DMS 273 (cell line): Measurements from ENCODE around the gene TSPAN10.
A peak's percentile ranks its signal among the peaks of the same experiment; 100 is the strongest.

ENCODE experiments used
- DNase-seq: peaks from one replicate; lab custom pipeline; 2025; ENCODE audit not compliant: unreplicated experiment; lab: John Stamatoyannopoulos, UW

TSPAN10 gene

GRCh38 chr17:81685108-81685507 lies 48.1 kb downstream of the TSPAN10 start:
- DNase-seq: peak; percentile 47

- no peak for DNase-seq
These were observed 49.6 kb downstream of the TSPAN10 start for GRCh38 chr17:81686614-81687013.

DNA sequence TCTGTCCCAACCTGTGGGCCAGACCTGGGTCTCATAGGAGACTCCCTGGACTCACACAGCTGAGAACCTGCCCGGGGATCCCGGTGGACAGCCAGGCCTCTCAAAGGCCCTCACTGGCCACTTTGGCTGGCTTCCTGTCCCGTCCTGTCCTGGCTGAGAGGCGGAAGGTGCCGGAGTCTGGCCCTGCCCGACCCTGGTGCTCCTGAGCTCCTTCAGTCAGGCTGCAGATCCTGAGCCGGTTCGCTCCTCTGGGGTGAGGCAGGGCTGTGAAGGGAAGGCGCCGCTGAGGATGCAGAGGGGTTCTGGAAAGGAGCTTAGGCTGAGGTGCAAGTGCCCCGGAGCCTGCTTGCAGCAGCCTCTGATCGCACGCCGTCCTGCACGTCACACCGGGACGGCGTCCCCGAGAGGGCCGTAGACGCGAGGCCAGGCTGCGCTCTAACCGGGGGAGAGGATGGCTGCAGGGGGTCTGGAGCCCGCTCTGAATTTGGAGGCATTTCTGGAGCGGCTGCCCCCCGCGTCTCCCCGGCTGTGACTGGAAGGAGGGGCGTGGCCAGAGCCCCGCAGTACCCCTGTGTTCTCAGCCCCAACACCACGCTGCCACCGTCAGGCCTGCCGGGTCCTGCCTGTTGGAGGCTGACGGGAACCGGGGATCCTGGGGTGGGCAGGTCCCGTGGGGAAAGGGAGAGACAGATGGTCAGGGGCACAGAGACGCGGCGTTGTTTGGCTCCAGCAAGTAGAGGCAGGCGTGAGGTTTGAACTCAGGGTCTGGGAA lies 51.0 kb downstream of the TSPAN10 start:
- peak; percentile 81 for DNase-seq

GRCh38 chr17:81688616-81689015 lies 51.6 kb downstream of the TSPAN10 start:
- peak; percentile 64 for DNase-seq

GRCh38 chr17:81690066-81690465 lies 53.1 kb downstream of the TSPAN10 start:
- DNase-seq: no peak

- no peak for DNase-seq
These were observed 53.6 kb downstream of the TSPAN10 start for GRCh38 chr17:81690549-81690948.

DNA sequence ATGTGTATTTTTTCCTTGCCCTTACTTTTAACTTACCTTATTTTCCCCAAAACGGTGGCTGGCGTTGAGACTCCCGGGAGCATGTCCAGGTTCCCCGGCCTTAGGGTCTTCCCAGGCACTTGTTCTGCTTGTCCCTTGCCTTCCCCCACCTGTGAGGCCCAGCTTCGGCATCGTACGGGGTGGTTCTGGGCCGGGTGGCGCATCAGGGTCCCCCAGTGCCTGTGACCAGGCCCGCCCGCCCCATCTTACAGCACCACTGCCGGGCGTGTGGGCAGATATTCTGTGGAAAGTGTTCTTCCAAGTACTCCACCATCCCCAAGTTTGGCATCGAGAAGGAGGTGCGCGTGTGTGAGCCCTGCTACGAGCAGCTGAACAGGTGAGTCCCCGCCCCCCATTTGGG lies 54.2 kb downstream of the TSPAN10 start:
- no peak for DNase-seq

DNA sequence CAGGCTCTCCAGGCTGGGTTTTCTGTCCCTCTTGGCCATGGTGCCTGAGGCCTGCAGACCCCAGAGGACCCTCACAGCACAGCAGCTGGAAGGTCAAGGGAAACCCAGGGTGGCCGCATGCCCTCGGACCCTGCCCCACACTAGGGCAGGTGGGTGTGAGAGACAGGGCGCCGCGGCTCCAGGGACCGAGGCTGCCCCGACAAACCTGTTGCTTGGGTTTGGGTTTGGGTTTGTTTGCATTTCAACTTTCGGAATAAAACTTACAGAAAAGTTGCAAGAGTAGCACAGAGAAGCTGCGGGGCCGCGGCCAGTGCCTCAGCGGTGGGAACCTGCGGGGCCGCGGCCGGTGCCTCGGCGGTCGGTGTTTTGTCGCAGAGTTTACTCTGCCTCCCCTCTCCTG lies 54.6 kb downstream of the TSPAN10 start:
- no peak for DNase-seq

- no peak for DNase-seq
These were observed 56.7 kb downstream of the TSPAN10 start for GRCh38 chr17:81693509-81694210.

GRCh38 chr17:81694810-81695209 lies 57.8 kb downstream of the TSPAN10 start:
- DNase-seq: no peak

DNA sequence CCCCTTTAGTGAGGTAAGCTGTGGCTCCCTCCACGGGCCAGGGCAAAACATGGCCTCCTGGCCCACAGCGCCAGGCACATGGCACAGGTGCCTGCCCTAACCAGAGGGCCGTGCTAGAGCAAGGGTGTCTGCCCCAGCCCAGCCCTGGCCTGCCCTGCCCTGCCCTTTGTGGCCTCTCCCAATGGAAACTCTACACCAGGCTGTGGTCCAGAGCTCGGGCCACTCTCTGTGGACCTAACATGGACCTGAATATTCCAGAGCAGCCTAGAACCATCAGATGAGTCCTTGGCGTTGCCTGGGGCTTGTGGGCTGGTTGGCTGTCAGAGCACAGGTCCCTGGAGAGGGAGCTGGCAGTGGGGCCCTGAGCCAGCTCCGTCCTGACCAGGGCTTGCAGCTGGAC lies 58.2 kb downstream of the TSPAN10 start:
- no peak for DNase-seq

DNA sequence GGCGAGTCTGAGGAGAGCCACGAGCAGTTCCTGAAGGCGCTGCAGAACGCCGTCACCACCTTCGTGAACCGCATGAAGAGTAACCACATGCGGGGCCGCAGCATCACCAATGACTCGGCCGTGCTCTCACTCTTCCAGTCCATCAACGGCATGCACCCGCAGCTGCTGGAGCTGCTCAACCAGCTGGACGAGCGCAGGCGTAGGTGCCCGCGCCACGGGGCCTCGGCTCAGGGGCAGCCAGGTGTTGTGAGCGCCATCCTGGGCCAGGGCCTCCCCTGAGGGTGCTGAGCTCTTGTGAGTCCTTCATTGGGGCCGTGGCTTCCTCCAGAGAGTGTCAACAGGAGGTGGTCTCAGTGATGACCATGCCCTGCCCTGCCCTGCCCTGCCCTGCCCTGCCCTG lies 58.8 kb downstream of the TSPAN10 start:
- no peak for DNase-seq

DNA sequence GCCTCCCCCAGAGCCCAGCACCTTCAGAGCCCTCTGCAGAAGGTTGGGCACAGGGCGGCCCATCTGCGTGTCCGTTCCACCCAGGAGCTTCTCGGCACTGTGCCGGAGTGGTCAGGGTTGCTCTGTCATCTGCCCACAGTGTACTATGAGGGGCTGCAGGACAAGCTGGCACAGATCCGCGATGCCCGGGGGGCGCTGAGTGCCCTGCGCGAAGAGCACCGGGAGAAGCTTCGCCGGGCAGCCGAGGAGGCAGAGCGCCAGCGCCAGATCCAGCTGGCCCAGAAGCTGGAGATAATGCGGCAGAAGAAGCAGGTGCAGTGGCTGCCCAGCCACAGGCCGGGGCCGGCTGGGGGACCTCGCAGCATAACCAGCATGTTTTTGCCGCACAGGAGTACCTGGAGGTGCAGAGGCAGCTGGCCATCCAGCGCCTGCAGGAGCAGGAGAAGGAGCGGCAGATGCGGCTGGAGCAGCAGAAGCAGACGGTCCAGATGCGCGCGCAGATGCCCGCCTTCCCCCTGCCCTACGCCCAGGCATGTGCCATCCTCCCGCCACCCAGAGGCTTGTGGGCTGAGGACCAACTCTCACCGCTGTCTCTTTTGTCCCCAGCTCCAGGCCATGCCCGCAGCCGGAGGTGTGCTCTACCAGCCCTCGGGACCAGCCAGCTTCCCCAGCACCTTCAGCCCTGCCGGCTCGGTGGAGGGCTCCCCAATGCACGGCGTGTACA lies 59.4 kb downstream of the TSPAN10 start:
- DNase-seq: peak; percentile 41

GRCh38 chr17:81697261-81698044 lies 60.5 kb downstream of the TSPAN10 start:
- no peak for DNase-seq
